Vagina (tissue), 2 donors: ENCODE measurements around the gene OR2A2.

ENCODE experiments used
- CTCF ChIP-seq, 3 experiments: fragments of 450-650 bp in 2 of 3; fragments of 200-600 bp in 1 of 3; sonication (generic) in 1 of 3; IDR thresholded peaks; one replicate each; pipeline ENCODE4 v1.5.1; 2017 to 2019; ENCODE audit warnings: antibody characterized with exemption in 3 of 3, mild to moderate bottlenecking in 2 of 3, moderate library complexity in 2 of 3
- POLR2A ChIP-seq, 2 donors: fragments of 450-650 bp; IDR thresholded peaks; one replicate each; pipeline ENCODE4 v1.6.1; 2017; ENCODE audit warnings: antibody characterized with exemption in 2 of 2, mild to moderate bottlenecking in 2 of 2, moderate library complexity in 2 of 2

GRCh38 chr7:144113651-144114050 is 4.3 kb downstream of the OR2A2 start:
- TF ChIP-seq CTCF (IDR thresholded peaks at IDR 0.05) (no peak), POLR2A (IDR thresholded peaks at IDR 0.05) (no peak)
